ENCODE measurements around the gene SYNE2. TPM values are rescaled to one million over a fixed set of nuclear protein-coding genes. Genes with fewer than 3 reads are reported as not detected.
A peak's percentile ranks its signal among the peaks of the same experiment; 100 is the strongest.

Gene SYNE2
- total and polyA plus RNA-seq, 4 donors: 49.1 to 97.9 (median 55.9) TPM

GRCh38 chr14:63924375-63924774 lies 71.6 kb downstream of the SYNE2 start:
- Histone ChIP-seq H3K4me3 (ENCODE audit: low read depth, low read length) (no peak overlapping the region), H3K4me1 (ENCODE audit: control insufficient read depth, insufficient read depth, low read length) (no peaks in the 10 kb centered on the region), H3K36me3 (ENCODE audit: control insufficient read depth, insufficient read depth, low read length) (no peaks in the 10 kb centered on the region), H3K27ac (ENCODE audit: low read depth, low read length) (no peak overlapping the region), H3K9me3 (ENCODE audit: control insufficient read depth, insufficient read depth, low read length) (no peaks in the 10 kb centered on the region), H3K27me3 (ENCODE audit: control insufficient read depth, insufficient read depth, low read length) (no peaks in the 10 kb centered on the region)
- DNase-seq (ENCODE audit: low read depth in 4 of 6, low spot score in 6 of 6): no peak

GRCh38 chr14:63926641-63927040 lies 73.8 kb downstream of the SYNE2 start:
- H3K4me3 ChIP-seq (ENCODE audit: low read depth, low read length): no peak overlapping the region
- no peaks in the 10 kb centered on the region for H3K9me3 ChIP-seq (ENCODE audit: control insufficient read depth, insufficient read depth, low read length)
- no peak overlapping the region for H3K27ac ChIP-seq (ENCODE audit: low read depth, low read length)
- 100% methylated on average over 1 of the region's 2 CpGs for WGBS (ENCODE audit: insufficient coverage)
- no peaks in the 10 kb centered on the region for H3K4me1 ChIP-seq (ENCODE audit: control insufficient read depth, insufficient read depth, low read length)
- H3K27me3 ChIP-seq (ENCODE audit: control insufficient read depth, insufficient read depth, low read length): no peaks in the 10 kb centered on the region
- H3K36me3 ChIP-seq (ENCODE audit: control insufficient read depth, insufficient read depth, low read length): no peaks in the 10 kb centered on the region
- DNase-seq (ENCODE audit: low read depth in 4 of 6, low spot score in 6 of 6): no peak

GRCh38 chr14:63928744-63929174 lies 76.0 kb downstream of the SYNE2 start:
- H3K27ac ChIP-seq (ENCODE audit: low read depth, low read length): no peak overlapping the region
- H3K27me3 ChIP-seq (ENCODE audit: control insufficient read depth, insufficient read depth, low read length): no peaks in the 10 kb centered on the region
- no peaks in the 10 kb centered on the region for H3K9me3 ChIP-seq (ENCODE audit: control insufficient read depth, insufficient read depth, low read length)
- WGBS (ENCODE audit: insufficient coverage): 100% methylated on average over 1 of the region's 3 CpGs
- no peaks in the 10 kb centered on the region for H3K36me3 ChIP-seq (ENCODE audit: control insufficient read depth, insufficient read depth, low read length)
- no peak overlapping the region for H3K4me3 ChIP-seq (ENCODE audit: low read depth, low read length)
- DNase-seq (ENCODE audit: low read depth in 4 of 6, low spot score in 6 of 6): peak in 2 of 6 donors; percentile 9 to 10
- H3K4me1 ChIP-seq (ENCODE audit: control insufficient read depth, insufficient read depth, low read length): no peaks in the 10 kb centered on the region

GRCh38 chr14:63933110-63933509 lies 80.3 kb downstream of the SYNE2 start:
- Histone ChIP-seq H3K36me3 (ENCODE audit: control insufficient read depth, insufficient read depth, low read length) (no peaks in the 10 kb centered on the region), H3K27me3 (ENCODE audit: control insufficient read depth, insufficient read depth, low read length) (no peaks in the 10 kb centered on the region), H3K27ac (ENCODE audit: low read depth, low read length) (no peak overlapping the region), H3K9me3 (ENCODE audit: control insufficient read depth, insufficient read depth, low read length) (no peaks in the 10 kb centered on the region), H3K4me3 (ENCODE audit: low read depth, low read length) (no peak overlapping the region), H3K4me1 (ENCODE audit: control insufficient read depth, insufficient read depth, low read length) (no peaks in the 10 kb centered on the region)
- no CpG with 5 or more reads among the region's 3 CpGs for WGBS (ENCODE audit: insufficient coverage)
- DNase-seq (ENCODE audit: low read depth in 4 of 6, low spot score in 6 of 6): peak in 2 of 6 donors; percentile 13 to 30

GRCh38 chr14:63933711-63934110 lies 80.9 kb downstream of the SYNE2 start:
- H3K9me3 ChIP-seq (ENCODE audit: control insufficient read depth, insufficient read depth, low read length): no peaks in the 10 kb centered on the region
- H3K27ac ChIP-seq (ENCODE audit: low read depth, low read length): no peak overlapping the region
- H3K36me3 ChIP-seq (ENCODE audit: control insufficient read depth, insufficient read depth, low read length): no peaks in the 10 kb centered on the region
- no peaks in the 10 kb centered on the region for H3K27me3 ChIP-seq (ENCODE audit: control insufficient read depth, insufficient read depth, low read length)
- no peaks in the 10 kb centered on the region for H3K4me1 ChIP-seq (ENCODE audit: control insufficient read depth, insufficient read depth, low read length)
- H3K4me3 ChIP-seq (ENCODE audit: low read depth, low read length): no peak overlapping the region
- DNase-seq (ENCODE audit: low read depth in 4 of 6, low spot score in 6 of 6): peak in 2 of 6 donors; percentile 44 to 56
- WGBS (ENCODE audit: insufficient coverage): 37% methylated on average over 2 of the region's 3 CpGs

- WGBS (ENCODE audit: insufficient coverage): 98% methylated on average over 8 of the region's 9 CpGs
- no peak overlapping the region for H3K27ac ChIP-seq (ENCODE audit: low read depth, low read length)
- no peak for DNase-seq (ENCODE audit: low read depth in 4 of 6, low spot score in 6 of 6)
- no peaks in the 10 kb centered on the region for H3K9me3 ChIP-seq (ENCODE audit: control insufficient read depth, insufficient read depth, low read length)
- no peaks in the 10 kb centered on the region for H3K36me3 ChIP-seq (ENCODE audit: control insufficient read depth, insufficient read depth, low read length)
- H3K27me3 ChIP-seq (ENCODE audit: control insufficient read depth, insufficient read depth, low read length): no peaks in the 10 kb centered on the region
- H3K4me1 ChIP-seq (ENCODE audit: control insufficient read depth, insufficient read depth, low read length): no peaks in the 10 kb centered on the region
- no peak overlapping the region for H3K4me3 ChIP-seq (ENCODE audit: low read depth, low read length)
Observed at GRCh38 chr14:63938198-63939005, 85.6 kb downstream of the SYNE2 start.

- no peaks in the 10 kb centered on the region for H3K36me3 ChIP-seq (ENCODE audit: control insufficient read depth, insufficient read depth, low read length)
- H3K9me3 ChIP-seq (ENCODE audit: control insufficient read depth, insufficient read depth, low read length): no peaks in the 10 kb centered on the region
- 100% methylated on average over 1 of the region's 1 CpG for WGBS (ENCODE audit: insufficient coverage)
- no peaks in the 10 kb centered on the region for H3K4me1 ChIP-seq (ENCODE audit: control insufficient read depth, insufficient read depth, low read length)
- no peak overlapping the region for H3K4me3 ChIP-seq (ENCODE audit: low read depth, low read length)
- H3K27me3 ChIP-seq (ENCODE audit: control insufficient read depth, insufficient read depth, low read length): no peaks in the 10 kb centered on the region
- H3K27ac ChIP-seq (ENCODE audit: low read depth, low read length): no peak overlapping the region
- no peak for DNase-seq (ENCODE audit: low read depth in 4 of 6, low spot score in 6 of 6)
Observed at GRCh38 chr14:63939006-63939270, 86.1 kb downstream of the SYNE2 start.

GRCh38 chr14:63940387-63940786 lies 87.6 kb downstream of the SYNE2 start:
- no peak for DNase-seq (ENCODE audit: low read depth in 4 of 6, low spot score in 6 of 6)
- no peaks in the 10 kb centered on the region for H3K4me1 ChIP-seq (ENCODE audit: control insufficient read depth, insufficient read depth, low read length)
- WGBS (ENCODE audit: insufficient coverage): 100% methylated on average over 1 of the region's 4 CpGs
- H3K9me3 ChIP-seq (ENCODE audit: control insufficient read depth, insufficient read depth, low read length): no peaks in the 10 kb centered on the region
- H3K4me3 ChIP-seq (ENCODE audit: low read depth, low read length): no peak overlapping the region
- H3K36me3 ChIP-seq (ENCODE audit: control insufficient read depth, insufficient read depth, low read length): no peaks in the 10 kb centered on the region
- H3K27me3 ChIP-seq (ENCODE audit: control insufficient read depth, insufficient read depth, low read length): no peaks in the 10 kb centered on the region
- H3K27ac ChIP-seq (ENCODE audit: low read depth, low read length): no peak overlapping the region

- Histone ChIP-seq H3K27ac (ENCODE audit: low read depth, low read length) (no peak overlapping the region), H3K9me3 (ENCODE audit: control insufficient read depth, insufficient read depth, low read length) (no peaks in the 10 kb centered on the region), H3K27me3 (ENCODE audit: control insufficient read depth, insufficient read depth, low read length) (no peaks in the 10 kb centered on the region), H3K4me1 (ENCODE audit: control insufficient read depth, insufficient read depth, low read length) (no peaks in the 10 kb centered on the region), H3K4me3 (ENCODE audit: low read depth, low read length) (no peak overlapping the region), H3K36me3 (ENCODE audit: control insufficient read depth, insufficient read depth, low read length) (no peaks in the 10 kb centered on the region)
- DNase-seq (ENCODE audit: low read depth in 4 of 6, low spot score in 6 of 6): no peak
- no CpG with 5 or more reads among the region's 3 CpGs for WGBS (ENCODE audit: insufficient coverage)
Observed at GRCh38 chr14:63941023-63941422, 88.2 kb downstream of the SYNE2 start.

- 100% methylated on average over 1 of the region's 3 CpGs for WGBS (ENCODE audit: insufficient coverage)
- H3K9me3 ChIP-seq (ENCODE audit: control insufficient read depth, insufficient read depth, low read length): no peaks in the 10 kb centered on the region
- DNase-seq (ENCODE audit: low read depth in 4 of 6, low spot score in 6 of 6): no peak
- H3K4me1 ChIP-seq (ENCODE audit: control insufficient read depth, insufficient read depth, low read length): no peaks in the 10 kb centered on the region
- H3K4me3 ChIP-seq (ENCODE audit: low read depth, low read length): no peak overlapping the region
- no peak overlapping the region for H3K27ac ChIP-seq (ENCODE audit: low read depth, low read length)
- H3K36me3 ChIP-seq (ENCODE audit: control insufficient read depth, insufficient read depth, low read length): peaks cover 3% of the 10 kb centered on the region
- H3K27me3 ChIP-seq (ENCODE audit: control insufficient read depth, insufficient read depth, low read length): no peaks in the 10 kb centered on the region
Observed at GRCh38 chr14:63949696-63950095, 96.9 kb downstream of the SYNE2 start.

Data from spinal cord (tissue), 10 donors.